LHCN-M2 (cell line): ENCODE results near the gene TOP3A. TPM values are rescaled to one million over a fixed set of nuclear protein-coding genes. Genes with fewer than 3 reads are reported as not detected.

Experiments
- DNase-seq: peaks from one replicate; pipeline ENCODE4 v3.0.0-alpha.2; 2012; ENCODE audit warnings: low read depth
- total RNA-seq: library from RNA; depleted of rRNA; stranded (reverse); fragments of >200 nt; gene quantifications from 2 replicates; pipeline ENCODE4 v1.2.3, GENCODE V29; 2014

Gene TOP3A
- total RNA-seq, 1 experiment from 2014 or later: 46.4 TPM

GRCh38 chr17:18280766-18281371 is 33.9 kb downstream of the TOP3A start:
- no peak for DNase-seq

DNA sequence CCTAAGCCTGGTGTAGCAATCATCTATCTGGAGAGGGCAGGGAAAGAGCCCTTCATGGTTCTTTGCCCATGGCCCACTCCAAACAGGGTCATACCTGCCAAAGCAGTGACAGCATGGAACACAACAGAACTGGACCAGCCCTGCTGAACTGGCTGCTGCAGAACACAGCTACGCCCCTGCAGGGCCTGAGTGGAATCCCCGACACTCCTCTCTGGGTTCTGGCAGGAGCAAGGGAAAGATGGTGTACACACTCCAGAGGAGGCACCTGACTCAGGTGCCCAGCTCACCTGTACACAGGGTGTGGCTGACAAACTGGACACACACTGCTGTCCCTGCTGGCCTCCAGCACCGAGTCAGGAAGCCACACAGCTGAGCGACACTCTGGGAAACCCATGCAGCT is 34.5 kb downstream of the TOP3A start:
- no peak for DNase-seq

DNA sequence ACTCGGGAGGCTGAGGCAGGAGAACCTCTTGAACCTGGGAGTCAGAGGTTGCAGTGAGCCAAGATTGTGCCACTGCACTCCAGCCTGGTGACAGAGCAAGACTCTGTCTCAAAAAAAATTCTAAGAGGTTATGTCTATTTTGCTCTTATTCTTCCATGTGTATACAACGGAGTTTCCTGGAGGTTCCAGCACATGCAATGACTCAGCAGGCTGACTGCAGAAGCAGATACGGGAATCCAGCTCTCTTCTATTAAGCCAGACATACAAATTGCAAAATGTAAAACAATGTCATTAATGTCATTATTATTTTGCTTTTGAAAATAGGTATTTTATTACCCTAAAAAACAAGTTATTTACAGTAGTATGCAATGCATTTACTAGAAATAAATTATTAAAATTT is 35.9 kb downstream of the TOP3A start:
- DNase-seq: no peak

- DNase-seq: peak; percentile 53
Observed at GRCh38 chr17:18277076-18277475, 37.7 kb downstream of the TOP3A start.

DNA sequence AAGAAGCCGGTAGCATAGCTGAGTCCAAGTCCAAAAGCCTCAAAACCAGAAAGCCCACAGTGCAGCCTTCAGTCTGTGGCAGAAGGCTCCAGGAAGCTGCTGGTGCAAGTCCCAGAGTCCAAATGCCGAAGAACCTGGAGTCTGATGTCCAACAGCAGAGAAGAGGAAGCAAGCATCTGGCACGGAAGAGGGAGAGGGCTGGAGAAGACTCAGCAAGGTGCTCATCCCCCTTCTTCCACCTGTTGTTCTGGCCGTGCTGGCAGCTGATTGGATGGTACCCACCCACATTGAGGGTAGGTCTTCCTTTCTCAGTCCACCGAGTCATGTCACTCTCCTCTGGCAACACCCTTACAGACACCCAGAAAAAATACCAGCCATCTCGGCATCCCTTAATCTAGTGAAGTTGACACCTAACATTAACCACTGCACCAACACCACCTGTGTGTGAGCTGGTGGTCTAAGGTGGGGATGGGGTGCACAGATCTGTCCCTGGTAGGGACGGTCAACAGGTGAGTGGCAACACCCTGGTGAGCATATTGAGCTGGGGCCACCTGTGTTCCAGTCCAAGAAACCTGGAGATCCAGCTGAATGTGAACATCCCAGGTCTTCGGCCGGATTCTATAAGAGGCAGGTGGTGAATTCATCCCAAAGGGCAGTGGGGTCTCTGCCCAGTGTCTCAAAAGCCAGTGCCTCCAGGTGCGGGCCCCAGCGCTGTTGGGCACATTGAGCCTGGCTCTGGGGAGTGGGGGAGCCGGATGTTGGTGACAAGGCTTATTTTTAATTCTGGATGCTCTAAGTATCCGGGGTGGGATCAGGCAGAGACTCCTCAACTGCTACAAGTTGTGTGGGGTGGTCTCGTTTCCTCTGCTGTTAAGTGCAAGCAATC is 44.5 kb downstream of the TOP3A start:
- DNase-seq: no peak

DNA sequence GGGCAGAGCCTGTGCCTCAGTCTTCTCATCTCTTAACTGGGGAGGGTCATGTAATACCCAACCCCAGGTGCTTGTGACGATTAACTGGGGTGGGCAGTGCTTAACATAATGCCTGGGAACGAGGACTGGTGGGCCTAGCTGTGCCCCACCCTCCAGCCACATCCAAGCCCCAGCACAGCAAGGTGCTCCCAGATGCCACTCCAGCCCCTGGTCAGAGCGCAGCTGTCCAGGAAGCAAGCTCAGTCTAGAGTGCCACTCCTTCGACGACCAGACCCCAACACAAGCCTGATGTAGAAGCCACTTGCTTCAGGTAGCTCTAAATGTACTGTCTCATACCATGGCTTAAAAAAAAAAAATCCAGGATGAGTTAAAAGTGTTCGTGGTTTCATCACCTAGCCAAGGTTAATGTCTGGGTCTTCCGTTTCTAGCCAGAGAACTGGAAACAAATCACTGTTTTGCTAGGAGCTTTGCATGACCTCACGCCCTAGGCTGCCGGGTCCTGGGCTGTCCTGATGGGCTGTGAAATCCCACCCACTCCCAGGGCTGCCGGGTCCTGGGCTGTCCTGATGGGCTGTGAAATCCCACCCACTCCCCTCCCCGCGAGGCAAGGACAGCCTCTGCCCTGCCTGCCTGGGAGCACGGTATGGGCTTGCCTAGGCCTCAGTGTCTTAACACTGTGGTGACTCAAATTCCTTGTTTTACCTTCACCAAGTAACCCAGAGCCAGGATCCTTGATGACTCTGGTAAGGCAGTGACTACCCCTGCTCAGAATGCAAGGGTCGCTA is 46.7 kb downstream of the TOP3A start:
- DNase-seq: no peak

GRCh38 chr17:18267366-18267765 is 47.4 kb downstream of the TOP3A start:
- DNase-seq: no peak

- DNase-seq: no peak
Observed at GRCh38 chr17:18263885-18264682, 50.7 kb downstream of the TOP3A start.

- no peak for DNase-seq
Observed at GRCh38 chr17:18262641-18263040, 52.2 kb downstream of the TOP3A start.

DNA sequence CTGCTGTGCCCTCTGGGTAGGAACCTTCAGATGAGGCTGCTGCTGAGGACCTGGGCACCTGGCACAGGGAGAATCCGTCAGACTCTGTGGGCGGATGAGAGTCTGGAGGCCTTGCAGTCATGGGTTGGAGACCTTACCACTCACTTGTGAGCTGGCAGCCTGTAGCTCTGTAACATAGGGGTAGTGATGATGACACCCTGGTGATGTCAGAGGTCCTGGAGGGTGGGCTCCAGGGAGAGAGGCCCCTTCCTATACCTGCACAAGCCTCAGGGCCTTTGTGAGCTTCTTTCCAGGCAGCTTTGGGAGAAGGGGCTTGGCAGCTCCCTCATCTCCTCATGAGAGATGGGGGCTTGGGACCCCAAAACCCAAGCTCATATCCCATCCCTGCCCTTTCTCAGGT is 52.7 kb downstream of the TOP3A start:
- DNase-seq: no peak

DNA sequence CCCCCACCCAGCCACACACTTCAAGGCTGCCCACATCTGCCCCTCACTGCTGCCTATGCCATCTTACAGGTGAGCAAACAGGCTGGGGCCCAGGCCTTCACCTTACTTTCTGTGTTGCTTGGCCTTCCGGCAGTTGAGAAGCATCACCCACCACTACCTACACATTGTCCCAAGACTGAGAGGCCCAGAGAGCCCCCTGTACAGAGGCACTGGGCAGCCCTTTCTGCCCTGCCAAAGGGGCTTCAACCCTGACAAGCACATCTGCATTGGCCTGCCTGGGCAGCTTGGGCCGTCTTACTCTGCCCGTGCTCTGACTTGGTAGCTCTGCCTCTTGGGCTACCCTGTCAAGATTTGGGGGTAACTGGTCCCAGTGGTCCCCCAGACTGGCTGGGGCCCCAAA is 53.1 kb downstream of the TOP3A start:
- DNase-seq: no peak

- peak; percentile 51 for DNase-seq
Observed at GRCh38 chr17:18261146-18261515, 53.7 kb downstream of the TOP3A start.

DNA sequence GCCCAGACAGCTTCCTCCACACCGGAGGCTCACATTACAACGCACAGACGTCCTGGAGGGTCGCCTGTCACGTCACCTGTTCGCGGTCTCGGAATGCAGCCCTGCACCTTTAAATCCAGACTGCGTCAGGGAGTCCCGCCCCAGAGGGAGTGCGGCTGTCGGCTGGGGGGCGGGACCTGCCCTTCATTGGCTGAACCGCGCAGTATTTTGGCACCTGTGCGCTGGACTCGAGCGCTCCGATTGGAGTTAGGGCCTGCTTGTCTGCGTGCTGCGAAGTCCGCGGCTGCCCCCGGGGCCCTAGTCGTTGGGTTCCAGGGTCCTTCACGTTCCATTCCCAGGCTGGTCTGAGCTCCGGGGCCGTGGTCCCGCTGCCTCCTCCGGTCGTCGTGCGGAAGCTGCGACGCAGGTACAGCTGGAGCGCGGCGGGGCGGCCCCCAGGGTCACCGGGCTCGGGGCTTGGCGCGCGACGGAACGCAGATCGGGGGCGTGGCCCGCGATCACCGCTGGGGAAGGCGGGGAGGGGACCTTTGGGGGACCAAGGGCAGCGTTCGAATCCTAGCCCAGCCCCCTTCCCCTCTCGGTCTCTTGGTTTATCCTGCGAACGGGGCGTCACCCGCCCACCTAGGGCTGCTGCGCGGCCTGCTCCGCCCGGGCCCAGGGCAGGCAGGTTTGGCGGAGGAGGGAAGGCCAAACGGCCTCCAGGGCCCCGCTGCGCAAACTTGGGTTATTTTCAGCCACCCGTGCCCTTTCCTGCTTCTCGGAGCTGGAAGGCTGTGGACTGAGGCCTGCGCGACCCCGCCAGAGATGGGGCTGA is 54.3 kb downstream of the TOP3A start, which contains the start of gene MIEF2:
MIEF2 (plus strand) TSS at position 331 of the 814 bp plus-strand sequence. CDS start 2,059 bp downstream, outside the sequence.
- DNase-seq: peak; percentile 89

DNA sequence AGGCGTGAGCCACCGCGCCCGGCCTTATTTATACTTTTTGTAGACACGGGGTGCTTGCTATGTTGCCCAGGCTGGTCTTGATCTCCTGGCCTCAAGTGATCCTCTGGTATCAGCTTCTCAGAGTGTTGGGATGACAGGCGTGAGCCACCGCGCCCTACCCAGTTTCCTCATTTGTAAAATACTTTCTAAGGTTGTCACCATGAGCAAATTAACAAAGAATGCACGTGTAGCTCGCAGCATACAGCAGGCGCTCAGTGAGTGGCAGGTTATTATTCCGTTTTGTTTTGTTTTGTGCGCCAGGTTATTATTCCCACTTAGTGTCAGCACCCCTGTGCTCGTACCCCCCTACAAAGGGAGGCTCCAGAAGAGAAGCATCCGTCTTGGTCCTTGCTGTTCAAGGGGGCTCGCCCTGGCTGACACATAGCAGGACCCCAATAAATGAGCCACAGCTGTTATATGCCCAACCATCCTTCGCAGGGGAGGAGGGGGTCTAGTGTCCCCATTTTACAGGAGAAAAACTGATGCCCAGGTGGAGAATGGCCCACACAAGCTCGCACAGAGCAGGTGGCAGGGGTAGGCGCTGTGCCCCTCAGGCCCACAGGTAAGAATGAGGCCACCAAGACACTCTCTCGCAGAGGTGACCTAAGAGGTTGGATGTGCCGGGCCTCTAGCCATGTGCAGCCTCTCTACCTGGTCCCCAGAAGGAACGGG is 55.0 kb downstream of the TOP3A start:
- DNase-seq: peak; percentile 15

- DNase-seq: no peak
Observed at GRCh38 chr17:18258356-18259038, 56.3 kb downstream of the TOP3A start, which contains the start of gene FLII. Gene FLII (minus strand): TSS chr17:18258738. CDS start chr17:18258690, 48 bp downstream.

DNA sequence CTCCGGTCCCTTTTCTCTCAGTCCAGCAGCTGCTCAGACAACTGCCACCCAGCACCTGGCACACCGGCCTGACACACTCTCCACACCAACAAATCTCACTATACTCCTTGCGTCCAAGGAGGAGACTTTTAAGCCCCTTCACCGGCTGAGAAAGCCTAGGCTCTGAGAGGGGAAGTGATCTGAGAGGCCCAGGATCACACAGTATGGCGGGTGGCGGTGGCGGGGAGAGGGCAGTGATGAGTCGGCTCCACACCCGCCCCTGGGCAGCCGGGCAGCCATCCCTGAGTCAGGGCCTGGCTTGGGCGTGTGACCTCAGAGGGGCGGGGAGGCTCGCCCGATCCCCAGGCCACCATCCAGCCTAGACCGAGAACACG is 56.8 kb downstream of the TOP3A start:
- peak; percentile 78 for DNase-seq

DNA sequence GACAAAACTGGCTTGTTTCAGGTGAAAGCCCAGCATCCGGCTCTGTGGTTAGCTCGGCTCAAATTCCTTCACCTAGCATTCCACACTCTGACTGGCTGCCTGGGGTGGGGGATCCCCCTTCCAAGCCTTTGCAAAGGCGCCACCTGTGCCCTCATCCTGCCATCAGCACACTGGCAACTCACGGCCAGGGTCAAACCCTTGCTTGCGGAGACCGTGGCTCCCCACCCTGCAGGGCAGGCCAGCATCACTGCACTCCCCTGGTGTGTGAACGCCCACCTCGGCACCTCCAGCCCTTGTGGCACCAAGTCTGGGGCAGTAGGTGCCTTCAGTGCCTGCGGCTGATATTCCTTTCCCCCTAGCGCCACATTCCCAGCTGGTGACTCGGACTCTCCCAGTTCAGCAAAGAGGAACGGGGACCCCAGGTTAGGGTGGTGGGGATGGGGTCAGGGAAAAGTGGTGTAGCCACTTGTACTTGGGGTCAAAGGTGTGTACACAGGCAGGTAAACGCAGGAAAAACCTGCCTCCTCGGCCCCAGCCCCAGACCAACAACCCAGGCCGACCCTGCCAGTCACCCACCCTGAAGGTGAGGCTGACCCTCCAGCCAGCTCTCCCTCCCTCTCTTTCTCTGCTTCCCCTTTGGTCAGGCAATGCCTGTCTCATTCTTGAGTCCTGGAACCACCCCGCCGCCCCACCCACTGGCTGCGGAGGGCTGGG is 57.4 kb downstream of the TOP3A start:
- no peak for DNase-seq

DNA sequence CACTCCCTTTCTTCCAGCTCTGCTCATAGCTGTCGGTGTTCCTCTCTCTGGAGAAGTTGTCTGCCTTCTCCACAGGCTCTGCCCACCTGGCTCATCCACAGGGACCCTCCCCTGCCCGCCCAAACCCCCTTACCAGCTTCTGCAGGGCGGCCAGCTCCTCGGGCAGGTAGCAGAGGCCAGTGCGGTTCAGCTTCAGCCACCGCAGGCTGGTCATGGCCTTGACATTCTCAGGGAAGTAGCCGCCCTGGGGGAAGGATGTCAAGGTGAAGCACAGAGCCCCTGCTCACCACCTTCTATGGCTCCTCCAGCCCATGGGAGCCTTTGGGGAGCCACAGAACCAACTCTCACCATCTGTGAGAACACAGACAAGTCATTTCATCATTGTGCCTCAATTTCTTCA is 58.0 kb downstream of the TOP3A start:
- DNase-seq: no peak

DNA sequence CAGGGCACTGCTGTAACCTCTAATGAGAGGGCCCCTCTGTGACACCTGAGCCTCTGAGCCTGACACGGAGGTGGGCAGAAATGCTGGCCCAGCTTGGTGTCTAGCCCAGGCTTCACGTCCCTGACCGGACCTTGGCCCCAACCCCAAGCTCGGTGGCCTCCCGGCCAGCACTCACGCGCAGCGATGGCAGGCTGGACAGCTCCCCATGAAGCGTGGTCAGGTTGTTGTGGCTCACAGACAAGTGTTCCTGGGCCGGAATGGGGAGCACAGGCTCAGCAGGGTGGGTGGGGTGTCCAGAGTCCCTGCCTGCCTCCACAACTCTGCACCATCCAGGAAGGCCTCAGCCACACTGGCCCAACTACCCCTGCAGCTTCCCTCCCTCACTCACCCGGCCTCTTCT is 58.4 kb downstream of the TOP3A start:
- DNase-seq: no peak
